T-helper 17 cell (primary cell): ENCODE data around the gene ACBD6. TPM values are rescaled to one million over a fixed set of nuclear protein-coding genes. Genes with fewer than 3 reads are reported as not detected.

Experiments
- ATAC-seq: fragments of 150-1000 bp; cut with Tn5 transposase; 2 replicates; pipeline ENCODE4 v1.10.0; 2021; ENCODE audit warnings: mild to moderate bottlenecking, moderate library complexity
- DNase-seq, 3 donors: peaks; one replicate each; pipeline versions ENCODE4 v3.0.0 to v3.0.0-alpha.2; 2020 to 2021
- H3K9me3 ChIP-seq: one replicate; pipeline ENCODE4 v1.7.0; 2013; ENCODE audit warnings: low read length, mild to moderate bottlenecking; ENCODE audit not compliant: control insufficient read depth, poor library complexity, severe bottlenecking
- H3K27ac Mint-ChIP-seq: one replicate; pipeline ENCODE4 v1.8.0; 2022; ENCODE audit warnings: mild to moderate bottlenecking, moderate library complexity, mixed read lengths
- H3K27me3 Mint-ChIP-seq: one replicate; pipeline ENCODE4 v1.8.0; 2022; ENCODE audit warnings: mixed read lengths
- H3K36me3 Mint-ChIP-seq: one replicate; pipeline ENCODE4 v1.8.0; 2022; ENCODE audit warnings: low read depth, mixed read lengths
- H3K4me1 Mint-ChIP-seq: one replicate; pipeline ENCODE4 v1.8.0; 2022; ENCODE audit warnings: mild to moderate bottlenecking, mixed read lengths
- H3K4me3 Mint-ChIP-seq: one replicate; pipeline ENCODE4 v1.8.0; 2022; ENCODE audit warnings: mild to moderate bottlenecking, moderate library complexity, mixed read lengths
- total RNA-seq, 4 donors: library from RNA in 2 of 4; stranded (reverse) in 2 of 4; gene quantifications; one replicate each; pipeline ENCODE4 v1.2.3 and lab custom pipeline; 2022 to 2026

The ACBD6 gene
- total RNA-seq, 2 donors from 2014 or later = 28.9 to 33.1 TPM

GRCh38 chr1:180358649-180359048 is 143.7 kb downstream of the ACBD6 start:
- Mint-ChIP-seq H3K36me3 (no peaks in the 10 kb centered on the region), H3K4me3 (no peak overlapping the region), H3K27ac (no peak overlapping the region), H3K27me3 (no peaks in the 10 kb centered on the region), H3K4me1 (peaks cover 2% of the 10 kb centered on the region)
- ATAC-seq (no peak), DNase-seq (no peak)
- H3K9me3 ChIP-seq = no peaks in the 10 kb centered on the region

GRCh38 chr1:180353945-180354344 is 148.4 kb downstream of the ACBD6 start:
- Mint-ChIP-seq H3K27ac (no peak overlapping the region), H3K4me1 (peaks cover 5% of the 10 kb centered on the region)

GRCh38 chr1:180352588-180352987 is 149.8 kb downstream of the ACBD6 start:
- ATAC-seq = no peak

More at GRCh38 chr1:180353945-180354344, 148.4 kb downstream of the ACBD6 start:
- Mint-ChIP-seq H3K27me3 (no peaks in the 10 kb centered on the region), H3K36me3 (peaks cover 3% of the 10 kb centered on the region), H3K4me3 (no peak overlapping the region)
- ATAC-seq (no peak), DNase-seq (no peak)
- H3K9me3 ChIP-seq = no peaks in the 10 kb centered on the region

GRCh38 chr1:180352021-180352420 is 150.4 kb downstream of the ACBD6 start:
- Mint-ChIP-seq H3K27ac (no peak overlapping the region), H3K36me3 (peaks cover 3% of the 10 kb centered on the region), H3K27me3 (no peaks in the 10 kb centered on the region), H3K4me3 (no peak overlapping the region), H3K4me1 (peaks cover 5% of the 10 kb centered on the region)
- ATAC-seq (no peak), DNase-seq (no peak)
- H3K9me3 ChIP-seq = no peaks in the 10 kb centered on the region

More at GRCh38 chr1:180352588-180352987, 149.8 kb downstream of the ACBD6 start:
- peaks cover 3% of the 10 kb centered on the region for H3K36me3 Mint-ChIP-seq
- DNase-seq = no peak
- no peak overlapping the region for H3K27ac Mint-ChIP-seq
- H3K4me1 Mint-ChIP-seq = peaks cover 5% of the 10 kb centered on the region
- H3K4me3 Mint-ChIP-seq = no peak overlapping the region
- no peaks in the 10 kb centered on the region for H3K27me3 Mint-ChIP-seq
- no peaks in the 10 kb centered on the region for H3K9me3 ChIP-seq

- no peaks in the 10 kb centered on the region for H3K36me3 Mint-ChIP-seq
- H3K9me3 ChIP-seq = no peaks in the 10 kb centered on the region
- ATAC-seq (no peak), DNase-seq (no peak)
- H3K4me3 Mint-ChIP-seq = no peak overlapping the region
- H3K27ac Mint-ChIP-seq = no peak overlapping the region
- peaks cover 11% of the 10 kb centered on the region for H3K4me1 Mint-ChIP-seq
- no peaks in the 10 kb centered on the region for H3K27me3 Mint-ChIP-seq
These were observed 157.2 kb downstream of the ACBD6 start for GRCh38 chr1:180345148-180345547.

GRCh38 chr1:180343921-180344769 is 158.2 kb downstream of the ACBD6 start:
- Mint-ChIP-seq H3K4me1 (peaks cover 11% of the 10 kb centered on the region), H3K4me3 (no peak overlapping the region), H3K36me3 (no peaks in the 10 kb centered on the region), H3K27me3 (no peaks in the 10 kb centered on the region), H3K27ac (no peak overlapping the region)
- H3K9me3 ChIP-seq = no peaks in the 10 kb centered on the region
- ATAC-seq (no peak), DNase-seq (no peak)

GRCh38 chr1:180327089-180327488 is 175.3 kb downstream of the ACBD6 start:
- no peak overlapping the region for H3K27ac Mint-ChIP-seq

GRCh38 chr1:180312926-180313325 is 189.5 kb downstream of the ACBD6 start:
- Mint-ChIP-seq H3K27ac (no peak overlapping the region), H3K4me1 (no peaks in the 10 kb centered on the region), H3K36me3 (peaks cover 2% of the 10 kb centered on the region), H3K27me3 (no peaks in the 10 kb centered on the region), H3K4me3 (no peak overlapping the region)
- no peak for DNase-seq
- H3K9me3 ChIP-seq = no peaks in the 10 kb centered on the region
- no peak for ATAC-seq

More at GRCh38 chr1:180327089-180327488, 175.3 kb downstream of the ACBD6 start:
- H3K9me3 ChIP-seq = no peaks in the 10 kb centered on the region
- DNase-seq (no peak), ATAC-seq (no peak)
- Mint-ChIP-seq H3K4me3 (no peak overlapping the region), H3K36me3 (peaks cover 2% of the 10 kb centered on the region), H3K4me1 (peaks cover 2% of the 10 kb centered on the region), H3K27me3 (no peaks in the 10 kb centered on the region)

- Mint-ChIP-seq H3K4me3 (no peak overlapping the region), H3K36me3 (peaks cover 2% of the 10 kb centered on the region), H3K27me3 (no peaks in the 10 kb centered on the region), H3K4me1 (no peaks in the 10 kb centered on the region), H3K27ac (no peak overlapping the region)
- DNase-seq = no peak
- no peak for ATAC-seq
- H3K9me3 ChIP-seq = no peaks in the 10 kb centered on the region
These were observed 191.2 kb downstream of the ACBD6 start for GRCh38 chr1:180311011-180311730.

GRCh38 chr1:180310095-180310494 is 192.3 kb downstream of the ACBD6 start:
- DNase-seq (no peak), ATAC-seq (no peak)
- Mint-ChIP-seq H3K27me3 (no peaks in the 10 kb centered on the region), H3K36me3 (peaks cover 2% of the 10 kb centered on the region), H3K4me3 (no peak overlapping the region), H3K27ac (no peak overlapping the region), H3K4me1 (no peaks in the 10 kb centered on the region)
- no peaks in the 10 kb centered on the region for H3K9me3 ChIP-seq

GRCh38 chr1:180309338-180309737 is 193.0 kb downstream of the ACBD6 start:
- ATAC-seq = no peak
- no peak overlapping the region for H3K4me3 Mint-ChIP-seq
- H3K27ac Mint-ChIP-seq = no peak overlapping the region

GRCh38 chr1:180301135-180301742 is 201.1 kb downstream of the ACBD6 start:
- no peaks in the 10 kb centered on the region for H3K9me3 ChIP-seq
- Mint-ChIP-seq H3K27me3 (no peaks in the 10 kb centered on the region), H3K4me3 (no peak overlapping the region), H3K36me3 (no peaks in the 10 kb centered on the region), H3K27ac (no peak overlapping the region), H3K4me1 (peaks cover 9% of the 10 kb centered on the region)
- ATAC-seq (no peak), DNase-seq (no peak)

More at GRCh38 chr1:180309338-180309737, 193.0 kb downstream of the ACBD6 start:
- no peaks in the 10 kb centered on the region for H3K9me3 ChIP-seq
- H3K27me3 Mint-ChIP-seq = no peaks in the 10 kb centered on the region
- peaks cover 2% of the 10 kb centered on the region for H3K36me3 Mint-ChIP-seq
- H3K4me1 Mint-ChIP-seq = no peaks in the 10 kb centered on the region
- DNase-seq = no peak

GRCh38 chr1:180299479-180300221 is 202.7 kb downstream of the ACBD6 start:
- H3K9me3 ChIP-seq = no peaks in the 10 kb centered on the region
- DNase-seq = no peak
- ATAC-seq = no peak
- Mint-ChIP-seq H3K4me3 (no peak overlapping the region), H3K36me3 (no peaks in the 10 kb centered on the region), H3K27ac (no peak overlapping the region), H3K27me3 (no peaks in the 10 kb centered on the region), H3K4me1 (peaks cover 15% of the 10 kb centered on the region)
